ENCODE results near the gene POLK.
A peak's percentile ranks its signal among the peaks of the same experiment; 100 is the strongest.
"Not testable (repeated sequence)": the region's sequence is repeated elsewhere in the genome, so short reads cannot be mapped to it uniquely, and the experiment has no call there.

Gene POLK

GRCh38 chr5:75550597-75550996 lies 38.9 kb downstream of the POLK start:
- DNase-seq (ENCODE audit: low read depth in 2 of 2), result no peak

- DNase-seq (ENCODE audit: low read depth in 2 of 2), result no peak
These were observed 39.8 kb downstream of the POLK start for GRCh38 chr5:75551471-75551870.

GRCh38 chr5:75552764-75553163 lies 41.1 kb downstream of the POLK start:
- DNase-seq (ENCODE audit: low read depth in 2 of 2), result no peak

- DNase-seq (ENCODE audit: low read depth in 2 of 2), result no peak
These were observed 41.7 kb downstream of the POLK start for GRCh38 chr5:75553358-75553757.

GRCh38 chr5:75558221-75558620 lies 46.5 kb downstream of the POLK start:
- DNase-seq (ENCODE audit: low read depth in 2 of 2), result no peak

- no peak for DNase-seq (ENCODE audit: low read depth in 2 of 2)
These were observed 47.4 kb downstream of the POLK start for GRCh38 chr5:75558981-75559632.

- not testable (repeated sequence) for DNase-seq (ENCODE audit: low read depth in 2 of 2)
These were observed 49.0 kb downstream of the POLK start for GRCh38 chr5:75560655-75561054.

- DNase-seq (ENCODE audit: low read depth in 2 of 2), result peak in 1 of 2 donors; percentile 6
These were observed 54.5 kb downstream of the POLK start for GRCh38 chr5:75565991-75566709.

GRCh38 chr5:75566710-75567309 lies 55.1 kb downstream of the POLK start:
- DNase-seq (ENCODE audit: low read depth in 2 of 2), result peak; percentile 34 to 41

GRCh38 chr5:75567710-75568109 lies 56.0 kb downstream of the POLK start:
- DNase-seq (ENCODE audit: low read depth in 2 of 2), result peak in 1 of 2 donors; percentile 13

- no peak for DNase-seq (ENCODE audit: low read depth in 2 of 2)
These were observed 56.5 kb downstream of the POLK start for GRCh38 chr5:75568202-75568601.

- no peak for DNase-seq (ENCODE audit: low read depth in 2 of 2)
These were observed 59.9 kb downstream of the POLK start for GRCh38 chr5:75571547-75571946.

GRCh38 chr5:75574791-75575190 lies 63.1 kb downstream of the POLK start:
- no peak for DNase-seq (ENCODE audit: low read depth in 2 of 2)

- DNase-seq (ENCODE audit: low read depth in 2 of 2), result not testable (repeated sequence)
These were observed 66.6 kb downstream of the POLK start for GRCh38 chr5:75578280-75578679.

- no peak for DNase-seq (ENCODE audit: low read depth in 2 of 2)
These were observed 73.0 kb downstream of the POLK start for GRCh38 chr5:75584641-75585040.

GRCh38 chr5:75588666-75589065 lies 77.0 kb downstream of the POLK start:
- no peak for DNase-seq (ENCODE audit: low read depth in 2 of 2)

GRCh38 chr5:75600535-75600934 lies 88.8 kb downstream of the POLK start:
- no peak for DNase-seq (ENCODE audit: low read depth in 2 of 2)

- DNase-seq (ENCODE audit: low read depth in 2 of 2), result no peak
These were observed 89.9 kb downstream of the POLK start for GRCh38 chr5:75601567-75601966.

GRCh38 chr5:75601996-75602395 lies 90.3 kb downstream of the POLK start:
- DNase-seq (ENCODE audit: low read depth in 2 of 2), result no peak

GRCh38 chr5:75603371-75603770 lies 91.7 kb downstream of the POLK start:
- no peak for DNase-seq (ENCODE audit: low read depth in 2 of 2)

- no peak for DNase-seq (ENCODE audit: low read depth in 2 of 2)
These were observed 92.1 kb downstream of the POLK start for GRCh38 chr5:75603821-75604220.

GRCh38 chr5:75607341-75607740 lies 95.7 kb downstream of the POLK start:
- DNase-seq (ENCODE audit: low read depth in 2 of 2), result not testable (repeated sequence)

- DNase-seq (ENCODE audit: low read depth in 2 of 2), result no peak
These were observed 97.2 kb downstream of the POLK start for GRCh38 chr5:75608870-75609269.
